WERI-Rb-1 (cell line): ENCODE measurements around the gene EBF3.

Experiments
- DNase-seq: peaks from one replicate; pipeline ENCODE4 v3.0.0-alpha.2; 2020
- H3K27ac ChIP-seq: fragments of 250-450 bp; sonication (Bioruptor Pico); 2 replicates; pipeline ENCODE4 v1.5.1; 2020; ENCODE audit warnings: mild to moderate bottlenecking, moderate library complexity
- H3K27me3 ChIP-seq: fragments of 250-450 bp; sonication (Bioruptor Pico); 2 replicates; pipeline ENCODE4 v1.5.1; 2021; ENCODE audit warnings: mild to moderate bottlenecking, low read depth, moderate library complexity; ENCODE audit not compliant: insufficient read depth, severe bottlenecking
- H3K36me3 ChIP-seq: fragments of 250-450 bp; sonication (Bioruptor Pico); 2 replicates; pipeline ENCODE4 v1.5.1; 2020; ENCODE audit warnings: mild to moderate bottlenecking, moderate library complexity
- H3K4me3 ChIP-seq: 2 replicates; pipeline ENCODE4 v1.5.1; 2011; ENCODE audit warnings: low read depth, mild to moderate bottlenecking, control low read depth, low read length
- H3K9me3 ChIP-seq: fragments of 250-450 bp; sonication (Bioruptor Pico); 2 replicates; pipeline ENCODE4 v1.5.1; 2021; ENCODE audit warnings: mild to moderate bottlenecking, moderate library complexity; ENCODE audit not compliant: severe bottlenecking
- CTCF ChIP-seq: IDR thresholded peaks from 2 replicates; pipeline ENCODE4 v1.5.1; 2011; ENCODE audit warnings: low read depth, mild to moderate bottlenecking, control low read depth, inconsistent platforms, low read length

Gene EBF3

GRCh38 chr10:129833468-129833950 lies 130.6 kb downstream of the EBF3 start:
- no peak overlapping the region for H3K4me3 ChIP-seq
- TF ChIP-seq CTCF: no peak
- no peaks in the 10 kb centered on the region for H3K27me3 ChIP-seq
- no peaks in the 10 kb centered on the region for H3K9me3 ChIP-seq
- DNase-seq: no peak
- no peaks in the 10 kb centered on the region for H3K36me3 ChIP-seq
- H3K27ac ChIP-seq: no peak overlapping the region

- H3K27me3 ChIP-seq: no peaks in the 10 kb centered on the region
- no peak for TF ChIP-seq CTCF
- no peaks in the 10 kb centered on the region for H3K9me3 ChIP-seq
- H3K4me3 ChIP-seq: no peak overlapping the region
- DNase-seq: no peak
- no peaks in the 10 kb centered on the region for H3K36me3 ChIP-seq
- no peak overlapping the region for H3K27ac ChIP-seq
Measured at GRCh38 chr10:129832573-129833467, 131.3 kb downstream of the EBF3 start.

GRCh38 chr10:129831150-129831549 lies 132.9 kb downstream of the EBF3 start:
- TF ChIP-seq CTCF: no peak
- H3K27ac ChIP-seq: no peak overlapping the region
- no peak for DNase-seq
- H3K27me3 ChIP-seq: no peaks in the 10 kb centered on the region
- no peaks in the 10 kb centered on the region for H3K9me3 ChIP-seq
- no peak overlapping the region for H3K4me3 ChIP-seq
- H3K36me3 ChIP-seq: no peaks in the 10 kb centered on the region

GRCh38 chr10:129825826-129826225 lies 138.2 kb downstream of the EBF3 start:
- H3K27ac ChIP-seq: no peak overlapping the region
- H3K36me3 ChIP-seq: no peaks in the 10 kb centered on the region
- no peak overlapping the region for H3K4me3 ChIP-seq
- DNase-seq: no peak
- peaks cover 5% of the 10 kb centered on the region for H3K9me3 ChIP-seq
- H3K27me3 ChIP-seq: no peaks in the 10 kb centered on the region
- no peak for TF ChIP-seq CTCF

GRCh38 chr10:129825221-129825620 lies 138.9 kb downstream of the EBF3 start:
- no peak overlapping the region for H3K27ac ChIP-seq
- no peaks in the 10 kb centered on the region for H3K36me3 ChIP-seq
- H3K9me3 ChIP-seq: peaks cover 5% of the 10 kb centered on the region
- no peaks in the 10 kb centered on the region for H3K27me3 ChIP-seq
- no peak for DNase-seq
- H3K4me3 ChIP-seq: no peak overlapping the region
- TF ChIP-seq CTCF: no peak
